GM21447 (cell line): ENCODE results near the gene IGF2BP2.
"Not testable (repeated sequence)": the region's sequence is repeated elsewhere in the genome, so short reads cannot be mapped to it uniquely, and the experiment has no call there.

Experiments
- ATAC-seq: cut with Tn5 transposase; IDR thresholded peaks from one replicate; pipeline ENCODE4 v1.9.1; 2021; ENCODE audit not compliant: unreplicated experiment

IGF2BP2 gene

GRCh38 chr3:185716436-185717108 is 108.3 kb downstream of the IGF2BP2 start:
- no peak for ATAC-seq

GRCh38 chr3:185715091-185715490 is 109.8 kb downstream of the IGF2BP2 start:
- ATAC-seq = no peak

GRCh38 chr3:185714085-185714484 is 110.8 kb downstream of the IGF2BP2 start:
- ATAC-seq = no peak

- ATAC-seq = no peak
Observed at GRCh38 chr3:185713015-185713414, 111.8 kb downstream of the IGF2BP2 start.

- ATAC-seq = no peak
Observed at GRCh38 chr3:185712337-185712736, 112.5 kb downstream of the IGF2BP2 start.

GRCh38 chr3:185711255-185711870 is 113.5 kb downstream of the IGF2BP2 start:
- ATAC-seq = no peak

GRCh38 chr3:185709251-185709955 is 115.4 kb downstream of the IGF2BP2 start:
- no peak for ATAC-seq

- ATAC-seq = no peak
Observed at GRCh38 chr3:185708392-185708791, 116.5 kb downstream of the IGF2BP2 start.

- no peak for ATAC-seq
Observed at GRCh38 chr3:185705498-185705897, 119.3 kb downstream of the IGF2BP2 start.

GRCh38 chr3:185702262-185703225 is 122.3 kb downstream of the IGF2BP2 start:
- ATAC-seq = no peak

GRCh38 chr3:185701611-185702261 is 123.1 kb downstream of the IGF2BP2 start:
- ATAC-seq = no peak

GRCh38 chr3:185699927-185700326 is 124.9 kb downstream of the IGF2BP2 start:
- ATAC-seq = no peak

GRCh38 chr3:185697228-185697627 is 127.6 kb downstream of the IGF2BP2 start:
- ATAC-seq = not testable (repeated sequence)

- ATAC-seq = no peak
Observed at GRCh38 chr3:185696039-185696438, 128.8 kb downstream of the IGF2BP2 start.

- ATAC-seq = no peak
Observed at GRCh38 chr3:185693985-185694653, 130.7 kb downstream of the IGF2BP2 start.

GRCh38 chr3:185691622-185692021 is 133.2 kb downstream of the IGF2BP2 start:
- no peak for ATAC-seq

- ATAC-seq = no peak
Observed at GRCh38 chr3:185687271-185687878, 137.5 kb downstream of the IGF2BP2 start.

GRCh38 chr3:185685231-185686035 is 139.4 kb downstream of the IGF2BP2 start:
- no peak for ATAC-seq

GRCh38 chr3:185680231-185680630 is 144.6 kb downstream of the IGF2BP2 start:
- ATAC-seq = no peak
